MCF 10A (cell line): ENCODE measurements around the gene WDR49. TPM values are rescaled to one million over a fixed set of nuclear protein-coding genes. Genes with fewer than 3 reads are reported as not detected.

Experiments used
- BruUV-seq: library from RNA; stranded (reverse); fragments of 400-500 nt; replicated peaks from 2 replicates; lab custom pipeline; 2021; lab: Mats Ljungman, UMichigan
- CTCF ChIA-PET: fragments of 300-600 bp; sonication (Branson Sonifier 250); formaldehyde crosslinking; extraction: SDS; loops from one replicate; lab custom pipeline; 2021; ENCODE audit warnings: antibody characterized with exemption, inconsistent platforms; lab: Yijun Ruan, JAX
- POLR2A ChIA-PET: fragments of 300-600, 350-650 bp; sonication (Branson Sonifier 250); formaldehyde crosslinking; extraction: SDS; loops from one replicate; lab custom pipeline; 2020; ENCODE audit warnings: antibody characterized with exemption, inconsistent platforms; lab: Yijun Ruan, JAX
- DNase-seq: peaks from one replicate; pipeline ENCODE4 v3.0.0-alpha.2; 2018; ENCODE audit not compliant: unreplicated experiment
- H3K27ac Mint-ChIP-seq: one replicate; pipeline ENCODE4 v1.8.0; 2022; ENCODE audit warnings: mild to moderate bottlenecking, low read depth, mixed read lengths; ENCODE audit not compliant: unreplicated experiment
- H3K27me3 Mint-ChIP-seq: one replicate; pipeline ENCODE4 v1.8.0; 2022; ENCODE audit warnings: mixed read lengths; ENCODE audit not compliant: insufficient read depth, unreplicated experiment
- H3K36me3 Mint-ChIP-seq: one replicate; pipeline ENCODE4 v1.8.0; 2022; ENCODE audit warnings: mild to moderate bottlenecking, moderate library complexity, mixed read lengths; ENCODE audit not compliant: insufficient read depth, unreplicated experiment
- H3K4me1 Mint-ChIP-seq: one replicate; pipeline ENCODE4 v1.8.0; 2022; ENCODE audit warnings: mixed read lengths; ENCODE audit not compliant: insufficient read depth, unreplicated experiment
- H3K4me3 Mint-ChIP-seq: one replicate; pipeline ENCODE4 v1.8.0; 2022; ENCODE audit warnings: mild to moderate bottlenecking, moderate library complexity, mixed read lengths; ENCODE audit not compliant: unreplicated experiment
- H3K9me3 Mint-ChIP-seq: one replicate; pipeline ENCODE4 v1.8.0; 2022; ENCODE audit warnings: mixed read lengths; ENCODE audit not compliant: unreplicated experiment
- intact Hi-C: fragments of 100-400 bp; cut with micrococcal nuclease; formaldehyde crosslinking; loops from 2 replicates; pipeline ENCODE4 v1.14.1; 2022
- total RNA-seq: library from RNA; stranded (reverse); gene quantifications from 2 replicates; pipeline ENCODE4 v1.2.3, GENCODE V29; 2022
- TF ChIP-seq, protein P1 (sequence below): fragments of 200-600 bp; IDR thresholded peaks from one replicate; pipeline ENCODE4 v1.8.0; 2022; ENCODE audit warnings: antibody characterized with exemption, mild to moderate bottlenecking; ENCODE audit not compliant: unreplicated experiment

The WDR49 gene
- total RNA-seq, 1 experiment from 2014 or later, result 0.98 TPM

GRCh38 chr3:167507954-167508353 is 145.8 kb downstream of the WDR49 start:
- no peak for DNase-seq
- POLR2A ChIA-PET, result no interaction called here
- Mint-ChIP-seq H3K27me3 (no peaks in the 10 kb centered on the region), H3K4me3 (no peak overlapping the region), H3K27ac (no peak overlapping the region), H3K36me3 (no peaks in the 10 kb centered on the region), H3K9me3 (no peaks in the 10 kb centered on the region), H3K4me1 (no peaks in the 10 kb centered on the region)
- intact Hi-C loops, result no loop called here
- no TSS peak for BruUV-seq
- TF ChIP-seq, protein P1, sequence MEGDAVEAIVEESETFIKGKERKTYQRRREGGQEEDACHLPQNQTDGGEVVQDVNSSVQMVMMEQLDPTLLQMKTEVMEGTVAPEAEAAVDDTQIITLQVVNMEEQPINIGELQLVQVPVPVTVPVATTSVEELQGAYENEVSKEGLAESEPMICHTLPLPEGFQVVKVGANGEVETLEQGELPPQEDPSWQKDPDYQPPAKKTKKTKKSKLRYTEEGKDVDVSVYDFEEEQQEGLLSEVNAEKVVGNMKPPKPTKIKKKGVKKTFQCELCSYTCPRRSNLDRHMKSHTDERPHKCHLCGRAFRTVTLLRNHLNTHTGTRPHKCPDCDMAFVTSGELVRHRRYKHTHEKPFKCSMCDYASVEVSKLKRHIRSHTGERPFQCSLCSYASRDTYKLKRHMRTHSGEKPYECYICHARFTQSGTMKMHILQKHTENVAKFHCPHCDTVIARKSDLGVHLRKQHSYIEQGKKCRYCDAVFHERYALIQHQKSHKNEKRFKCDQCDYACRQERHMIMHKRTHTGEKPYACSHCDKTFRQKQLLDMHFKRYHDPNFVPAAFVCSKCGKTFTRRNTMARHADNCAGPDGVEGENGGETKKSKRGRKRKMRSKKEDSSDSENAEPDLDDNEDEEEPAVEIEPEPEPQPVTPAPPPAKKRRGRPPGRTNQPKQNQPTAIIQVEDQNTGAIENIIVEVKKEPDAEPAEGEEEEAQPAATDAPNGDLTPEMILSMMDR, result no peak
- CTCF ChIA-PET, result interaction anchor here (0.9 kb wide), 2 partner anchors 102 to 233 kb away, joined by 3 to 4 read pairs; no protein-coding TSS in a partner anchor

GRCh38 chr3:167502401-167502800 is 151.3 kb downstream of the WDR49 start:
- CTCF ChIA-PET, result no interaction called here
- no peak for DNase-seq
- peaks cover 2% of the 10 kb centered on the region for H3K27me3 Mint-ChIP-seq
- no TSS peak for BruUV-seq
- intact Hi-C loops, result no loop called here
- no peak overlapping the region for H3K27ac Mint-ChIP-seq
- H3K36me3 Mint-ChIP-seq, result no peaks in the 10 kb centered on the region
- no peak overlapping the region for H3K4me3 Mint-ChIP-seq
- no peaks in the 10 kb centered on the region for H3K4me1 Mint-ChIP-seq
- POLR2A ChIA-PET, result no interaction called here
- no peaks in the 10 kb centered on the region for H3K9me3 Mint-ChIP-seq
- TF ChIP-seq, protein P1, result no peak

DNA sequence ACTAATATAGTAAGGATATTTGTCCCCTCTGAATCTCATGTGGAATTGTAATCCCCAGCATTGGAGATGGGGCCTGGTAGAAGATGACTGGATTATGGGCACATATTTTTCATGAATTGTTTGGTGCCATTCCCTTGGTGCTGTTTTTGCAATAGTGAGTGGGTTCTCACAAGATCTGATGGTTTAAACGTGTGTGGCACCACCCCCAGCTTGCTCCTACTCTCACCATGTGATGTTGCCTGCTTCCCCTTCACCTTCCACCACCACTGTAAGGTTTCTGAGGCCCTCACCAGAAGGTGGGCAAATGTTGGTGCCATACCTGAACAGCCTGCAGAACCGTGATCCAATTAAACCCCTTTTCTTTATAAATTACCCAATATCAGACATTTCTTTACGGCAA is 151.8 kb downstream of the WDR49 start:
- Mint-ChIP-seq H3K27me3 (peaks cover 7% of the 10 kb centered on the region), H3K27ac (no peak overlapping the region), H3K4me3 (no peak overlapping the region), H3K4me1 (no peaks in the 10 kb centered on the region), H3K9me3 (no peaks in the 10 kb centered on the region), H3K36me3 (no peaks in the 10 kb centered on the region)
- ChIA-PET POLR2A (no interaction called here), CTCF (no interaction called here)
- intact Hi-C loops, result no loop called here
- no peak for DNase-seq
- TF ChIP-seq, protein P1, result no peak
- no TSS peak for BruUV-seq

GRCh38 chr3:167497903-167498302 is 155.8 kb downstream of the WDR49 start:
- Mint-ChIP-seq H3K36me3 (no peaks in the 10 kb centered on the region), H3K27me3 (peaks cover 28% of the 10 kb centered on the region), H3K4me3 (no peak overlapping the region), H3K27ac (no peak overlapping the region), H3K4me1 (no peaks in the 10 kb centered on the region), H3K9me3 (no peaks in the 10 kb centered on the region)
- POLR2A ChIA-PET, result interaction anchor here (1.0 kb wide), 1 partner anchor 8 kb away, joined by 3 read pairs; no protein-coding TSS in a partner anchor
- CTCF ChIA-PET, result interaction anchor here (0.7 kb wide), 2 partner anchors 18 to 269 kb away, joined by 3 to 4 read pairs; no protein-coding TSS in a partner anchor
- no peak for DNase-seq
- TF ChIP-seq, protein P1, result no peak
- intact Hi-C loops, result no loop called here
- BruUV-seq, result no TSS peak
